Stimulated activated CD4-positive, alpha-beta T cell treated with anti-CD3 and anti-CD28 coated beads, Interleukin-1b, Interleukin-23, amount 100 ng/mL, for 48 hours (primary cell): Measurements from ENCODE around the gene RANBP17.
"Not testable (repeated sequence)": the region's sequence is repeated elsewhere in the genome, so short reads cannot be mapped to it uniquely, and the experiment has no call there.

Experiments used
- DNase-seq: peaks from one replicate; pipeline ENCODE4 v3.0.0-alpha.2; 2020

The RANBP17 gene

DNA sequence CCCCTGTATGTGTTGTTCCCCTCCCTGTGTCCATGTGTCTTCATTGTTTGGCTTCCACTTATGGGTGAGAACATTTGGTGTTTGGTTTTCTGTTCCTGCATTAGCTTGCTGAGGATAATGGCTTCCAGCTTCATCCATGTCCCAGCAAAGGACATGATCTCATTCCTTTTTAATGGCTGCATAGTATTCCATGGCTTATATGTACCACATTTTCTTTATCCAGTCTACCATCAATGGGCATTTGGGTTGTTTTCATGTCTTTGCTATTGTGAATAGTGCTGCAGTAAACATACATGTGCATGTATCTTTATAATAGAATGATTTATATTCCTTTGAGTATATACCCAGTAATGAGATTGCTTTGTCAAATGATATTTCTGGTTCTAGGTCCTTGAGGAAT lies 8.6 kb downstream of the RANBP17 start:
- DNase-seq: not testable (repeated sequence)

- no peak for DNase-seq
Measured at GRCh38 chr5:170874017-170874416, 12.2 kb downstream of the RANBP17 start.

DNA sequence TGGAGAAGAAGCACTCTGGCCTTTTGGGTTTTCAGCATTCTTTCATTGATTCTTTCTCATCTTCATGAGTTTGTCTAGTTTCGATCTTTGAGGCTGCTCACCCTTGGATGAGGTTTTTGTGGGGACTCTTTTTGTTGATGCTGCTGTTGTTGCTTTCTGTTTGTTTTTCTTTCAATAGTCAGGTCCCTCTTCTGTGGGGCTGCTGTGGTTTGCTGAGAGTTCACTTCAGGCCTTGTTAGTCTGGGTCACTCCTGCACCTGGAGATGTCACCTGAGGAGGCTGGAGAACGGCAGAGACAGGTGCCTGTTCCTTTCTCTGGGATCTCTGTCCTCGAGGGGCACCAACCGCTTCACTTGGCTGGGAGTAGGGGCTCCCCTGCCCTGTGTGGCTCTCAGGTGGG lies 14.0 kb downstream of the RANBP17 start:
- no peak for DNase-seq

GRCh38 chr5:170880084-170880483 lies 18.3 kb downstream of the RANBP17 start:
- no peak for DNase-seq

DNA sequence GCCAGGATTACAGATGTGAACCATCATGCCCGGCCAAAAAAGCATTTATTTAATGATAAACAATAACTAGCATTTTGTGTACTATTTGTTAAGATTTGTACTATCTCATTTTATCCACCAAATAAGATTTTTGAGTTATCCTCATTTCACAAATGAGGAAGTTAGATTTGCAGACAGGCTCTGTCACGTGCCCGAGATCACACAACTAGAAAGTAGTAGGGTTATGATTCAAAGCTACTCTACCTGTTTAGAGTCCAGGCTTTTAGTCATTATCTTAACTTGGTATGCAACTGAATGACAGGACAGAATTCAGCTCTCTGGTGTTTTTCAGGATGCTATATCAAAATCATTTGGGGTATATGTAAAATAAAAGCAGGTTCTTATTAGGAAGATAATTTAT lies 20.5 kb downstream of the RANBP17 start:
- DNase-seq: no peak

DNA sequence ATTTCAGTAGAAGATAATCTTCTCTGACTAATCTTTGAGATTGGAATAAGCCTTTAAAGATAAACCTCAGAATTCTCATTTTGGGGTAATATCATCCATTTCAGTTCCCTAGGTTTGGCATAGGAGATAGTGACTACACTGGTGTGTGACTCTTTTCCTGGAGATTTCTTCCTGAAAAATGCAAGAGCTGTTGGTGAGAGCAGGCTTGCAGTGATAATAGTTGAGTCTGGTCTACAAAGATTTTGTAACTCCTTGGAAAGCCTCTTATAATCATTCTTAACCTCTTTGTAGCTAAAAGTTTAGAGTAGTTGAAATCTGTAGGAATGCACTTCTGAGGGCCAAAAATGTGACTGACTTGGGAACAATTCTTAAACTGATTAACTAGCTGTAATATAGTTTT lies 23.4 kb downstream of the RANBP17 start:
- DNase-seq: no peak

GRCh38 chr5:170885809-170886208 lies 24.0 kb downstream of the RANBP17 start:
- no peak for DNase-seq

DNA sequence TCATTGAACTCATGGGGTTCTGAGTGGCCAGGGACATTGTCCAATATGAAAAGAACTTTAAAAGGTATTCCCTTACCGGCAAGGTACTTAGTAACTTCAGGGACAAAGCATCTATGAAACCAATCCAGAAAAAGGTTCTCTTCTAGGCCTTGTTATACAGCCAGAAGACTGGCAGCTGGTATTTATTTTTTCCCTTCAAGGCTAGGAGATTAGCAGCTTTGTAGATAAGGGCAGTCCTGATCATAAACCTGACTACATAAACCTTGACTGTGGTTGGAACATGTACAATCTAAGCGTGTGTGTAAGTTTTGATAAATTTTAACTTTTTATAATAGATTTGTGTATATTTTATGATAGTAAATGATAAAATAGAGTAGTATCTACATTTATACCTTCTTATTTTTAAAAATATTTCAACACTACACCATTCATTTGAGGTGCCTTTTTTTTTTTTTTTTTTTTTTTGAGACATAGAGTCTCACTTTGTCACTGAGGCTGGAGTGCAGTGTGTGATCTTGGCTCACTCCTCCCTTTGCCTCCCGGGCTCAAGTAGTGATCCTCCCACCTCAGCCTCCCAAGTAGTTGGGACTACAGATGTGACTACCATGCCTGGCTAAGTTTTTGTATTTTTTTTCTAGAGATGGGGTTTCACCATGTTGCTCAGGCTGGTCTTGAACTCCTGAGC lies 24.5 kb downstream of the RANBP17 start:
- no peak for DNase-seq

DNA sequence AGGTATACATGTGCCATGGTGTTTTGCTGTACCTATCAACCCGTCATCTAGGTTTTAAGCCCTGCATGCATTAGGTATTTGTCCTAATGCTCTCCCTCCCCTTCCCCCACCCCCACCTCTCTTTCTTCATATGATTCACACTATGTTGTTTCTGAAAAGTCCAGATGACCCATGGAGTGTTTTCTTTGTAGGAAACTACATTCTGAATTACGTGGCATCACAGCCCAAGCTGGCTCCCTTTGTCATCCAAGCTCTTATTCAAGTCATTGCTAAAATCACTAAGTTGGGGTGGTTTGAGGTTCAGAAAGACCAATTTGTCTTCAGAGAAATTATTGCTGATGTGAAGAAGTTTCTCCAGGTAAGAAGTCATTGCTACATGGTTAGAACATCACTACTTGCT lies 30.4 kb downstream of the RANBP17 start:
- no peak for DNase-seq

GRCh38 chr5:170894665-170895064 lies 32.8 kb downstream of the RANBP17 start:
- DNase-seq: no peak

- DNase-seq: no peak
Measured at GRCh38 chr5:170896779-170897178, 35.0 kb downstream of the RANBP17 start.

GRCh38 chr5:170903075-170903474 lies 41.3 kb downstream of the RANBP17 start:
- no peak for DNase-seq

DNA sequence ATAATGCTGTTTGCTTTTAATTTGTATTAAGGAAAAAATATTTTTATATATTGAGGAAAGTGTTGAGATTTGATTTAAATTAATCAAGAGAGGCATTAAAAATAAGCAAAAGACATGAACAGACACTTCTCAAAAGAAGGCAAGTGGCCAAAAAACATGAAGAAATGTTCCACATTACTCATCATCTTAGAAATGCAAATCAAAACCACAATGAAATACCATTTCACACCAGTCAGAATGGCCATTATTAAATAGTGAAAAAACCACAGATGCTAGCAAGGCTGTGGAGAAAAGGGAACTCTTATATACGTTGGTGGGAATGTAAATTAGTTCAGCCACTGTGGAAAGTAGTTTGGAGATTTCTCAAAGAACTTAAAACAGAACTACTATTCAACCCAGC lies 45.9 kb downstream of the RANBP17 start:
- no peak for DNase-seq

DNA sequence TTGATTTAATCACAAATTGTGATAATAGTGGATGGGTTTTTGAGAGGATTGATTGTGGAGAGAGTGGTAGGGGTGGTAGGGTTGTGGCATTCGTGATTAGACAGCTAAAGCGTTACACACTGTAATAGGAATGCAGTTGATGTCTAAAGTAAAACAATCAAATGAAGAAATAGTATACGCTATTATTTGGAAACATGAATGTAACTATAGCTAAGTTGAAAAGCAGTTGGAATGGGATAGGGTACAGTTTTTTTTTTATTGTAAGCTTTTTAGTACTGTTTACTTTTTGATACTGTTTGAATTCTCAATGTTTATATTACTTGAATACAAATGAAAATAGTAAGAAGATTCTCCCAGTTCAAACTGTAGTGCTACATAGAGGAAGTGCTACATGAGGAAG lies 51.8 kb downstream of the RANBP17 start:
- no peak for DNase-seq

- no peak for DNase-seq
Measured at GRCh38 chr5:170917113-170917512, 55.3 kb downstream of the RANBP17 start.

DNA sequence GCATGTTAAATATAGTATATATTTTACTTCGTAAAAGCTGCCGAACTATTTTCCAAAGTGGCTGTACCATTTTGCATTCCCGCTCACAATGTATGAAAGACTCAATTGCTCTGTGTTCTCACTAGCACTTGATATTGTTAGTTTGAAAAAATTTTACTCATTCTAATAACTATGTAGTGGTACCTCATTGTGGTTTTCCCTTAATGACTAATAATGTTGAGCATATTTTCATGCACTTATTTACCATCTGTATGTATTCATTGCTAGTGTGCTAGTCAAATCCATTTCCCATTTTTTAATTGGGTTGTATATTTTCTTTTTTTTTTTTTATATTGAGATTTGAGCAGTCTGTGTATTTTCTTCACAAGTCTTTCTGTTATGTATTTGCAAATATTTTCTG lies 58.4 kb downstream of the RANBP17 start:
- DNase-seq: no peak

DNA sequence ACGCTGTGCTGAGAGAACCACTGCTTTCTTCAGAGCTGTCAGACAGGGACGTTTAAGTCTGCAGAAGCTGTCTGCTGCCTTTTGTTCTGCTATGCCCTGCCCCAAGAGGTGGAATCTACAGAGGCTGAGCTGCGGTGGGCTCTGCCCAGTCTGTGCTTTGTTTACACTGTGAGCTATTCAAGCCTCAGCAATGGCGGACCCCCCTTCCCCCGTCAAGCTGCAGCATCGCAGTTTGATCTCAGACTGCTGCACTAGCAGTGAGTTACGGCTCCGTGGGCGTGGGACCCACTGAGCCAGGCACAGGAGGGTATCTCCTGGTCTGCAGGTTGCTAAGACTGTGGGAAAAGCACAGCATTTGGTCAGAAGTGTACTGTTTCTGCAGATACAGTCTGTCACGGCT lies 60.5 kb downstream of the RANBP17 start:
- DNase-seq: not testable (repeated sequence)

DNA sequence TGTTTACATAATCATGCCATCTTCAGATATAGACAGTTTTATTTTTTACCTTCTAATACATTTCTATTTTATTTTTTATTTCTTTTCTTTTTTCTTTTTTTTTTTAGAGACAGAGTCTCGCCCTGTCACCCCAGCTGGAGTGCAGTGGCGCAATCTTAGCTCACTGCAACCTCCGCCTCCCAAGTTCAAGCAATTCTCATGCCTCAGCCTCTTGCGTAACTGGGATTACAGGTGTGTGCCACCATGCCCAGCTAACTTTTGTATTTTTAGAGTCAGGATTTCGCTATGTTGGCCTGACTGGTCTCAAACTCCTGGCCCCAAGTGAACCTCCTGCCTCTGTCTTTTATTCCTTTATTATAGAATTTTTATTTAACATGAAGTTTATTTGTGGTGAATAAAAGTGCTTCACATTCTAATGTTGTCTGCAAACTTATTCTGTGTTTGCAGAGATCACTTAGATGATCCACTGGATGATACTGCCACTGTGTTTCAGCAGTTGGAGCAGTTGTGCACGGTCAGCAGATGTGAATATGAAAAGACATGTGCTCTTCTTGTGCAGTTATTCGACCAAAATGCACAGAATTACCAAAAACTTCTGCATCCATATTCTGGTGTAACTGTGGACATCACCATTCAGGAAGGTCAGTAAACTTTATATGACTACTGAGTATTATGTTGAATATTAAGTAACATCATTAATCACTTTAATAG lies 62.2 kb downstream of the RANBP17 start:
- no peak for DNase-seq

DNA sequence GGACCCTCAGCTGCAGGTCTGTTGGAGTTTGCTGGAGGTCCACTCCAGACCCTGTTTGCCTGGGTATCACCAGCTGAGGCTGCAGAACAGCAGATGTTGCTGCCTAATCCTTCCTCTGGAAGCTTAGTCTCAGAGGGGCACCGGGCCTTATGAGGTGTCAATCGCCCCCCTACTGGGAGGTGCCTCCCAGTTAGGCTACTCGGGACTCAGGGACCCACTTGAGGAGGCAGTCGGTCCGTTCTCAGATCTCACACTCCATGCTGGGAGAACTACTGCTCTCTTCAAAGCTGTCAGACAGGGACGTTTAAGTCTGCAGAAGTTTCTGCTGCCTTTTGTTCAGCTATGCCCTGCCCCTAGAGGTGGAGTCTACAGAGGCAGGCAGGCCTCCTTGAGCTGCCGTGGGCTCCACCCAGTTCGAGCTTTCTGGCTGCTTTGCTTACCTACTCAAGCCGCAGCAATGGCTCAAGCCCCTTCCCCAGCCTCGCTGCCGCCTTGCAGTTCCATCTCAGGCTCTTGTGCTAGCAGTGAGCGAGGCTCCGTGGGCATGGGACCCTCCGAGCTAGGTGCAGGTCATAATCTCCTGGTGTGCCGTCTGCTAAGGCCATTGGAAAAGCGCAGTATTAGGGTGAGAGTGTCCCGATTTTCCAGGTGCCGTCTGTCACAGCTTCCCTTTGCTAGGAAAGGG lies 73.9 kb downstream of the RANBP17 start:
- not testable (repeated sequence) for DNase-seq

DNA sequence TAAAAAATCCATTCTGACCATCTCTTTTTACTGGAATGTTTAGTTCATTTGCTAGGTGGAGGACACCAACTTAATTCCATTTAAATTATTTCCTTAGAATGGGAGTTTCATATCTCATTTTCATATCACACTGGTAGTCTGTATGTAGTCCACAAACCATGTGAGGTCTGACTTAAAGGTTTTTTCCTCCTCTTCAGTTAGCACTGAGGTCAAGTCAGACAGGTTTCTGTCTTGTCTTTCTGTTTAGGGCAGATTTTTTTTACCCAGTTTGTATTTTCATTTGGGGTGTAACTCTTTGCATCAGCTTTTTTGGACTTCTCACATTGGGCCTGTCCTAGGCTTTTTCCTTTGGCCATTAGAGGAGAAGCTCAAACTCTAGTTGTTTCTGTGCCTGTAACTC lies 75.3 kb downstream of the RANBP17 start:
- DNase-seq: no peak

DNA sequence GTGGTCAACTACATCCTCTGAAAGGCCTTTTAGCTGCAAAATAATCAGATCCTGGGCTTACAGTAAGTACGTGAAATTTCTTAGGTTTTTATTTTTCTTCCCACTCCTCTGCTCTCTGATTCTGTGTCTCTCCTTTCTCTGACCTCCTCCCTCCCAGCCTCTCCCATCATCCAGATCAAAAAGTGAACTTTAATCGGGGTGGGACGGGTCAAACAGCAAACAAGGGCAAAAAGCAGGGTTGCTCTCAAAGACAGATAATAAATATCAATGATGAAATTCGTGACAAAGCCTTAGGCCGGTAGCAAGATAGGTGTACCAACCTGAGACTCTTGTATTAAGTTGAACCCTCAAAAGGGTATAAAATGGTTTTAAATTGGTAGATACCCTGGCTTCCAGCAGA lies 76.1 kb downstream of the RANBP17 start:
- DNase-seq: no peak

DNA sequence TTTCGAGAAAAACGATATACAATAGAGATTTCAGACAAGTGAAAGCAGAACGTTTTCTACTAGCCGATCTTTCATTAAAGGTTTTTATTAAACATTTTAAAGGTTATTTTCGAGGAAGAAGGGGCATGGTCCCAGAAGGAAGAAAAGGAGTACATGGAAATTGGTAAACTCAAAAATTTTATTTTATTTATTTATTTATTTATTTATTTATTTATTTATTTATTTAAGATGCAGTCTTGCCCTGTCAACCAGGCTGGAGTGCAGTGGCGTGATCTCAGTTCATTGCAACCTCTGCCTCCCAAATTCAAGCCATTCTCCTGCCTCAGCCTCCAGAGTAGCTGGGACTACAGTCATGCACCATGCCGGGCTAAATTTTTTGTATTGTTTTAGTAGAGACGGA lies 77.4 kb downstream of the RANBP17 start:
- DNase-seq: no peak

DNA sequence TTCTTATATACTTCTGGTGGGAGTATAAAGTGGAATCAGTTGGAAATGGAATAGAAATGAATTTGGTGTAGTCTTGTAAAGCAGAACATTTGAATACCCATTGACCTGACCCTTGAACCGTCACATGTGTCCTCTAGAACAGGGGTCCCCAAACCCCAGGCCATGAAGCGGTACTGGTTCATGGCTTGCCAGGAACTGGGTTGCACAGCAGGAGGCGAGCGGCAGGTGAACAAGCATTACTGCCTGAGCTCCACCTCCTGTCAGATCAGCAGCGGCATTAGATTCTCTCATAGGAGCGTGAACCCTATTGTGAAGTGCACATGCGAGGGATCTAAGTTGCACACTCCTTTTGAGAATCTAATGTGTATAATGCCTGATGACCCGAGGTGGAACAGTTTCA lies 80.0 kb downstream of the RANBP17 start:
- no peak for DNase-seq

- DNase-seq: no peak
Measured at GRCh38 chr5:170945275-170945674, 83.5 kb downstream of the RANBP17 start.
